Muscle layer of duodenum (tissue), 2 donors: ENCODE measurements around the gene WTAP.

Source experiments
- H3K27ac ChIP-seq: one replicate; pipeline ENCODE4 v1.7.0; 2013; ENCODE audit warnings: mild to moderate bottlenecking, low read length
- H3K27me3 ChIP-seq: one replicate; pipeline ENCODE4 v1.7.0; 2013; ENCODE audit warnings: low read depth, mild to moderate bottlenecking, control low read depth, low read length
- H3K36me3 ChIP-seq, 2 donors: one replicate each; pipeline ENCODE4 v1.7.0; 2013; ENCODE audit warnings: low read length in 2 of 2, control low read depth in 1 of 2, mild to moderate bottlenecking in 1 of 2; ENCODE audit not compliant: insufficient read depth in 2 of 2, control insufficient read depth in 1 of 2
- H3K4me1 ChIP-seq, 2 donors: one replicate each; pipeline ENCODE4 v1.7.0; 2013; ENCODE audit warnings: low read length in 2 of 2, mild to moderate bottlenecking in 2 of 2, control low read depth in 1 of 2, moderate library complexity in 1 of 2; ENCODE audit not compliant: insufficient read depth in 2 of 2, control insufficient read depth in 1 of 2
- H3K4me3 ChIP-seq, 2 donors: one replicate each; pipeline ENCODE4 v1.7.0; 2013; ENCODE audit warnings: low read length in 2 of 2, low read depth in 1 of 2, mild to moderate bottlenecking in 1 of 2
- H3K9me3 ChIP-seq, 2 donors: one replicate each; pipeline ENCODE4 v1.7.0; 2013; ENCODE audit warnings: low read length in 2 of 2, control low read depth in 1 of 2, mild to moderate bottlenecking in 1 of 2; ENCODE audit not compliant: control insufficient read depth in 1 of 2
- donor health status: healthy.

WTAP gene

DNA sequence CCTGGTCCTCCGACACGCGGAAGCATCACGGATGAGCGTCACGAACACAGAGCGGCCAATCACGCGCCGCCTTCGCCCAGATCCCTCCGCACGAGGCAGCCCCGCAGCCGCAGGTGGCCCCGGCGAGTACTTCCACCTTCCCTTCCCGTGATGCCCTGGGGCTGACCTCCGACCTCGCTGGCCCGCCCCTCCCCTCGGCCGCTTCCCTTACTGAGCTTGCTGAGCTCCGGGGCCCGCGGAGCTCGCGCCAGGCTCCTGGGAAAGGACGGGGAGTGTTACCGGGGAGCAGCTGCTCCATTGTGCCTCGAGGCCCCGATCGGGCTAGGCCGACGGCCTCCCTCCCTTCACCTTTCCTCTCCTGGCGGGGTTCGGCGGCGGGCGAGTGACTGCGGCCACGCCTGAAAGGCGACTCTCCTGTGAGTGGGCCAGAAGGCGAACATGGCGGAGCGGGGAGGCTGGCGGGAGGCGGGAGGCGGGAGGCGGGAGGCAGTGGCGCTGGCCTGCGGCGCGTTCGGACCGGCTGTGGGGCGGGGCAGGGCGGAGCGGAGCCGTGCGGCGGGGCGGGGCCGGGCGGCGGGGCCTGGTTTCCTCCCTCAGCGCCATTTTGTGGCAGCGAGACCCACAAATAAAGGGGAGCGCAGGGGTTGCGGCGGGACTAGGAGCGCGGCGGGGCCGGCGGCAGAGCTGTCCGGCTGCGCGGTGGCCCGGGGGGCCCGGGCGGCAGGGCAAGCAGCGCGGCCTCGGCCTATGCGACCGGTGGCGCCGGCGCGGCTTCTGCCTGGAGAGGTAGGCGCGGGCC, at the start of gene WTAP:
TSS of gene WTAP (plus strand) at position 589 of the 799 bp plus-strand sequence. CDS start 8,760 bp downstream, outside the sequence.
- Histone ChIP-seq H3K27ac (peak within 1 kb of the TSS; percentile 96), H3K4me3 (peak within 1 kb of the TSS; percentile 76 to 92), H3K9me3 (no peaks in the 10 kb centered on the region), H3K4me1 (peaks cover 5 to 39% of the 10 kb centered on the region in 2 donors), H3K36me3 (peaks cover 0 to 14% of the 10 kb centered on the region in 2 donors), H3K27me3 (no peaks in the 10 kb centered on the region)

DNA sequence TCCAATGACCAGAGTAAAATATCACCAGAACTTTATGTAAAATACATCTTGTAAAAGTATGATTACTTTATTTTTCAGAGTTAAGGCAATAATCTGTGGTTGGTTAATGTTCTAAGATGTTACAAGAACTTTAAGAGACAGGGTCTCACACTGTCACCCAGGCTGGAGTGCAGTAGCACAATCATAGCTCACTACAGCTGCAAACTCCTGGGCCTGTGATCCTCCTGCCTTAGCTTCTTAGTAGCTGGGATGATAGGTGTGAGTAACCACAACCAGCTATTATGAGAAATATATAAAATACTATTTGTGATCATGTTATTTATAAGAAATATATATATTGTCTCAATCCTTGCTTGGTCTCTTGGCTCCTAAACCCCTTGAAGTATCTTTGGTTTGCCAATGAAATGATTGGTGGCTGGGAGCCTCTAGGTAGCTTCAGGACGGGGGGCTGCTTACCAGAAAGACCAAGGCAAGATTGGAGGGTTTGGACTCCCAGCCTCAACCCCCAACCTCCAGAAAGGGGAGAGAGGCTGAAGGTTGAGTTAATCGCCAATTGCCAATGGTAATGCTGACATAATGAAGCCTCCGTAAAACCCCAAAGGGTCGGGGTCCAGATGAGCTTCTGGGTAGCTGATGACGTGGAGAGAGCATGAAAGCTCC, 49.7 kb upstream of the WTAP start:
- Histone ChIP-seq H3K27me3 (no peaks in the 10 kb centered on the region), H3K36me3 (peaks cover 25 to 32% of the 10 kb centered on the region in 2 donors), H3K27ac (no peak overlapping the region), H3K4me1 (peaks cover 0 to 3% of the 10 kb centered on the region in 2 donors), H3K9me3 (no peaks in the 10 kb centered on the region), H3K4me3 (no peak overlapping the region)

DNA sequence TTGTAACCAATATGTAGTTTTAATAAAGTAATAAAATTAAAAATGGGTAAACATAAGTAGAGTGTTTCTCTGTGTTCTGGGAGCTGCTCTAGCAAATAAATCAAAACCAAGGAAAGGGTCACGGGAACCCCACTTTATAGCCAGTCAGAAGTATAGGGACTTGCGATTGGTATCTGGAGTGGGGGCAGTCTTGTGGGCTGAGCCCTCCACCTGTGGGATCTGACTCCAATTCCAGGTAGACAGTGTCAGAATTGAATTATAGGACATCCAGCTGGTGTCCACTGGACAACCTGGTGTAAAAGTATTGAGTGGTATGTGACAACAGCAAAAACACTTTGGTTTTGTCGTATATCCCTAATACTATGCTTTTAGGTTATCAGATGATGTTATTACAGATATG, 48.7 kb upstream of the WTAP start:
- peaks cover 0 to 3% of the 10 kb centered on the region in 2 donors for H3K4me1 ChIP-seq
- no peak overlapping the region for H3K27ac ChIP-seq
- H3K4me3 ChIP-seq: no peak overlapping the region
- no peaks in the 10 kb centered on the region for H3K9me3 ChIP-seq
- no peaks in the 10 kb centered on the region for H3K27me3 ChIP-seq
- H3K36me3 ChIP-seq: peaks cover 31 to 32% of the 10 kb centered on the region in 2 donors

DNA sequence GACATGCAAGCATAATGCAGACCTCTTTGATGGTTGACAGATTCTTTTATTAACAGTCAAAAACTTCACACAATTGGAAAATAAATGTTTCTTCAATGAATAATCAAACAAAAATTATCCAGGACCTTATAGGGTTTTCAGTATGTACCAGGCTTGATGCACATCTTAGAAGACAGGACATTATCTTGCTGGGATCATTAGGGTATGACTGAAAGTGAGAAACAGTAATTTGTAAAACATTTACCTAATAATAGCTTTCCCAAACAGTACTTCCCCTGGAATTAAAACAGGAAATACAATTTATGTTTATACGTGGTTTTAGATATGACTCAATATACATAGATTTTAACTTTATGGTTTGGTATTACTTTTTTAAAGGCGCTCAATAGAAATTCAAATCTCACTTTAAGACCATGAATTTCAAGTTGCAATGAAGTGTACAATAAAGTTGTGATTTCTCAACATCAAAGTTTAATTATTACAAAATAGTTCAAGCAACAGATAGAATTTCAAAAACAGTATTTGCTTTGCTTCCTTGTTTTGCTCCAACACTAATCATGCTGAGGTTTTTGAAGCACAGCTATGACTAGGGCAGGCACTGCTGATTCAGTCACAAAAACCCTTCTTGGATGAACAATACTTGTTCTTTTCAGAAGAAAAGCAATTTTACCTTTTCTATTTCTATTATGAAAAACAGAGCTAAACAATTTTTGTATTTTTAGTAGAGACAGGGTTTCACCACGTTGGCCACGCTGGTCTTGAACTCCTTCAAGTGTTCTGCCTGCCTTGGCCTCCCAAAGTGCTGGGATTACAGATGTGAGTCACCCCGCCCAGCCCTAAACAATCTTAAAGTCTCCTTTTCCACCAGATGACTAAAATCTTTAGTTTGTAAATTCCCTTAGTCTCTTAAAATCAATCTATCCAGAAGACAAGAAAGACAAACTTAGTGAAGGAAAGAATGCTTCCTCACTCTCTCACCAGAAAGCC, 47.9 kb upstream of the WTAP start:
- Histone ChIP-seq H3K27ac (no peak overlapping the region), H3K9me3 (no peaks in the 10 kb centered on the region), H3K27me3 (no peaks in the 10 kb centered on the region), H3K36me3 (peaks cover 32 to 35% of the 10 kb centered on the region in 2 donors), H3K4me3 (no peak overlapping the region), H3K4me1 (peaks cover 0 to 3% of the 10 kb centered on the region in 2 donors)

DNA sequence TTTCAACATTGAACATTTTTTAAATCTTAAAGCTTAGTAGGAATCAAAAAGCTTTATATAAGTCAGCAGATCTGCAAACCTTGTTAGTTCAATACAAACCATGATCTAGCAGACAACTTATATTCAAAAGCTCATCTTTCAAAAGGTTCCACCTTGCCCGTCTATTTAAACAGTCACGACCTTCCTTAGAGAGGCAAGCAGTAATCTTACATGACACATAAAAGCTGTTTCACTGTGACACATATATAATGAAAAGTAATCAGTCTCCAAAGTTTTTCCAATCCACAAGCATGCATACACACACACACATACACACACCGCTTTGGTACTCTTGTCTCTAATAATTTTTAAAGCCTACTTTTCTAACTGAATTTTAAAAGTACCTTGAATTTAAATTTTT, 47.2 kb upstream of the WTAP start:
- H3K4me3 ChIP-seq: no peak overlapping the region
- no peak overlapping the region for H3K27ac ChIP-seq
- no peaks in the 10 kb centered on the region for H3K9me3 ChIP-seq
- H3K27me3 ChIP-seq: no peaks in the 10 kb centered on the region
- H3K36me3 ChIP-seq: peaks cover 37 to 40% of the 10 kb centered on the region in 2 donors
- peaks cover 0 to 3% of the 10 kb centered on the region in 2 donors for H3K4me1 ChIP-seq

DNA sequence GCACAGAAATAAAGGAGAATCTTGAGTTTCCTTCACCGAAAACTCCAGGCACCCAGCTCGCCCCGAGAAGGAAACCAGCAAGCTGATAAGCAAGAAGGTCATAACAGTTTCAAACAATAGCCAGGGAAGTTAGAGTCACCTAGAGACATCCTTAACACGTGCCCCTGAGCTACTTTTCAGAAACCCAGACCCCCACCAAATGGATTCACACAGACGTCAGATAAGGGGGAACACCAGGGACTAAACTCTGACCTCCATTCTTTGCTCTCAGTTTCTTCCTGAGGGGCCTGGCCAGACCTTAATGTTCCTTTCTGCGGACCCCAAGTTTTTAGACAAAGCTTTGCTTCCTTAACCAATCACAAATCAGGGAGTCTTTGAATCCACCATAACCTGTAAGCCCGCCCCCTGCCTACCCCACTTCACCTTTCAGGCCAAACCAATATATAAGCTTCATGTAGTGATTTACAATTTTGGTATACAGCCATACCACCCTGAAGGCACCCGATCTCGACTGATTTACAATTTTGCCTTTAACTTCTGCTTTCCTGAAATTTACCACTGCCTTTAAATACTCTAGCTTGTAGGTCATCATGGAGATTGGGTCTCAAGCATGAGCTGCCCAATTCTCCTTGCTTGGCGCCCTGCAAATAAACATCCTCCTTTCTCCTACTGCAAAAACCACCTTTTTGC, 46.0 kb upstream of the WTAP start:
- no peak overlapping the region for H3K27ac ChIP-seq
- no peak overlapping the region for H3K4me3 ChIP-seq
- peaks cover 0 to 3% of the 10 kb centered on the region in 2 donors for H3K4me1 ChIP-seq
- H3K36me3 ChIP-seq: peaks cover 42 to 50% of the 10 kb centered on the region in 2 donors
- H3K27me3 ChIP-seq: no peaks in the 10 kb centered on the region
- H3K9me3 ChIP-seq: no peaks in the 10 kb centered on the region

DNA sequence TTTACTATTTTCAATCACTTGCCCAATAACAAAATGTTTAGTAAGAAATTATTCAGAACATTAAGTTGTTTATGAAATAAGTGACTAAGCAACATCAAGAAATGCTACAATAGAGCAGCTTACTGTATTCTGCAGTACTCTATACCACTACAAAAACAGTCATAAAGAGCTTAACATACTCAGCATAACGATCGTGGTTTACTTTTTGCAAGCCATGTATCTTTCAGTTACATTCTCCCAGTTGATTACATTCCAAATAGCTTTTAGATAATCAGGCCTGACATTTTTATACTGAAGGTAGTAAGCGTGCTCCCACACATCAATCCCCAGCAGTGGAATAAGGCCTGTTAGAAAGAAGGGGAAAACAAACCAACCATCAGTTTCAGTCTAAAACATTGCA, 45.0 kb upstream of the WTAP start:
- Histone ChIP-seq H3K27me3 (no peaks in the 10 kb centered on the region), H3K27ac (no peak overlapping the region), H3K4me1 (peaks cover 0 to 3% of the 10 kb centered on the region in 2 donors), H3K36me3 (peaks cover 49 to 50% of the 10 kb centered on the region in 2 donors), H3K4me3 (no peak overlapping the region), H3K9me3 (no peaks in the 10 kb centered on the region)

DNA sequence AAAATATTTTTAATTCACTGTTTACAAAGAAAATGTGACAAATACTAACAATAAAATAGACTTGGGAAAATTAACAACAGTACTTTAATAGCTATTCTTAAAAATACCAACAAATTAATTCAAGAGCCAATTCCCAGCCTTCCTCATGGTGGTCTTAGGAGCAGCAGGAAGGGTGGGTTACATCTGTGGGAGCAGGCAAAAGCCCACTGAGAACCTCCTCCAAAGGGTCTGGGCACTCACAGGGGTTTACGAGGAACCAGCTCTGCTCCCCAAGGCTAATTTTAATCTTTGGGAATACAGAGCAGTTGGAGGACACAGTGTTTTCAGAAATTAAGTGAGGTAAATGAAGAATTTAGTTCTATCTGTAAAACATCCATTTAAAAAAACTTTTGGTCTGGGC, 44.5 kb upstream of the WTAP start:
- no peaks in the 10 kb centered on the region for H3K9me3 ChIP-seq
- H3K4me3 ChIP-seq: no peak overlapping the region
- no peak overlapping the region for H3K27ac ChIP-seq
- H3K27me3 ChIP-seq: no peaks in the 10 kb centered on the region
- H3K4me1 ChIP-seq: peaks cover 0 to 3% of the 10 kb centered on the region in 2 donors
- H3K36me3 ChIP-seq: peaks cover 50 to 53% of the 10 kb centered on the region in 2 donors

DNA sequence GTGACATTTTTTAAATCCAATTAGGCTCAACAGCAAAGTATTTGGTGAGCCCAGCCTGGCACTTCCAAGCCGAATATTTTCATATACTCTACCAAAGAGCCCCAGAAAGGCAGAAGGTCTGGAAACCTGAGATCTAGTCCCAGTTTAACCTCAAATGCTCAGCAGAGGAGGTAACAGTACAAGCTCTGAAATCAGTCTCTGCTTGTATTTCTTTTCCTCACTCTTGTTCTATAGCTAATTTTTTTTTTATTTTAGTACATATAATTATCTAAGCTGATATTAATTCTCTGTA, 43.3 kb upstream of the WTAP start:
- peaks cover 0 to 6% of the 10 kb centered on the region in 2 donors for H3K4me1 ChIP-seq
- no peaks in the 10 kb centered on the region for H3K27me3 ChIP-seq
- H3K36me3 ChIP-seq: peaks cover 47 to 50% of the 10 kb centered on the region in 2 donors
- no peak overlapping the region for H3K27ac ChIP-seq
- no peak overlapping the region for H3K4me3 ChIP-seq
- no peaks in the 10 kb centered on the region for H3K9me3 ChIP-seq

DNA sequence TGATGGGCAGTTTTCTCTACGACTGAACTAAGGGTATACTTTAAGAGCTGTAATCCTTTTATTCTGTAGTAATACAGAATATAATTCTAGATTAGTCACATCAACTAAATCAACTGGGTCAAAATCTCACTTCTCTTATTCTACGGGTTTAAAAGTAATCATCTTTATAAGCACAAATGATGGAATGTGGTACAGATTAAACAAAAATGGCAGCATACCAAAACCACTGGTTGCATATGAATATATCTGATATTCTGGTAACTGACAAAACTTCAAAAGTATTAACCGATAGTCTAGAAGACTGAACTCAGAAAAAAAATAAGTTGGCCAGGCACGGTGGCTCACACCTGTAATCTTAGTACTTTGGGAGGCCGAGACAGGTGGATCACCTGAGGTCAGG, 41.3 kb upstream of the WTAP start:
- H3K36me3 ChIP-seq: peaks cover 42 to 51% of the 10 kb centered on the region in 2 donors
- peaks cover 0 to 19% of the 10 kb centered on the region in 2 donors for H3K4me1 ChIP-seq
- no peak overlapping the region for H3K4me3 ChIP-seq
- no peaks in the 10 kb centered on the region for H3K27me3 ChIP-seq
- no peak overlapping the region for H3K27ac ChIP-seq
- no peaks in the 10 kb centered on the region for H3K9me3 ChIP-seq
